Brain microvascular endothelial cell (primary cell): ENCODE data around the gene GID8.

ENCODE experiments used
- DNase-seq: peaks from one replicate; pipeline ENCODE4 v3.0.0-alpha.2; 2020
- H3K27ac ChIP-seq: fragments of 250-450 bp; sonication (Bioruptor Pico); 2 replicates; pipeline ENCODE4 v1.5.1; 2020; ENCODE audit warnings: mild to moderate bottlenecking, moderate library complexity
- H3K27me3 ChIP-seq: fragments of 250-450 bp; sonication (Bioruptor Pico); replicated peaks from 2 replicates; pipeline ENCODE4 v1.5.1; 2020; ENCODE audit warnings: mild to moderate bottlenecking
- H3K36me3 ChIP-seq: fragments of 250-450 bp; sonication (Bioruptor Pico); replicated peaks from 2 replicates; pipeline ENCODE4 v1.5.1; 2020; ENCODE audit warnings: mild to moderate bottlenecking
- H3K4me3 ChIP-seq: 2 replicates; pipeline ENCODE4 v1.5.1; 2011; ENCODE audit warnings: low read depth, mild to moderate bottlenecking, control low read depth, low read length, moderate library complexity
- in situ Hi-C: cut with HindIII; loops from 2 replicates; pipeline ENCODE4 v1.10.0; 2017; ENCODE audit warnings: low sequenced_read_pairs, low pct_ligation_motif_present
- TF ChIP-seq, protein P1 (sequence below): IDR thresholded peaks from 2 replicates; pipeline ENCODE4 v1.5.1; 2011; ENCODE audit warnings: low read depth, mild to moderate bottlenecking, moderate library complexity, low read length, control low read depth, inconsistent platforms; ENCODE audit errors: missing control alignments

GID8 gene

DNA sequence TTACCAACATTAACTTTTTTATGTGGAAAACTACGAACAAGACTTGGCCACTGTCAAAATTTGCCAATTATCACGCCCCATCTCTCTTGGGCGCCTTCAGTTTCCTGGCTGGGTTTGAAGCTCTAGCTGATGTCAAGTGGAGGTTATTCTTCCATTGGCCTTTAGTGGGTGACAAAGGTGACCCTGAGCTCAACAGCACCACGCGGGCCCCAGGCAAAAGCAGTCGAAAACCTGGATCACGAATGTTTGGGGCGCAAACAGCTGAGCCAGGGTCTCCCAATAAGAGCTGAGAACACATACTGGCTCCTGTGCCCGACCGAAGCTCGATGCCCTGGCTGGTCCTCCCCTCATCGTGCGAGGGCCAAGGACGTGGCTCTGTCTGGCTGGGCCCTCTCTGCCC is 41.4 kb downstream of the GID8 start:
- Histone ChIP-seq H3K27ac (no peak overlapping the region), H3K36me3 (no peaks in the 10 kb centered on the region), H3K4me3 (no peak overlapping the region), H3K27me3 (peaks cover 55% of the 10 kb centered on the region)
- in situ Hi-C loops, result no loop called here
- TF ChIP-seq, protein P1, sequence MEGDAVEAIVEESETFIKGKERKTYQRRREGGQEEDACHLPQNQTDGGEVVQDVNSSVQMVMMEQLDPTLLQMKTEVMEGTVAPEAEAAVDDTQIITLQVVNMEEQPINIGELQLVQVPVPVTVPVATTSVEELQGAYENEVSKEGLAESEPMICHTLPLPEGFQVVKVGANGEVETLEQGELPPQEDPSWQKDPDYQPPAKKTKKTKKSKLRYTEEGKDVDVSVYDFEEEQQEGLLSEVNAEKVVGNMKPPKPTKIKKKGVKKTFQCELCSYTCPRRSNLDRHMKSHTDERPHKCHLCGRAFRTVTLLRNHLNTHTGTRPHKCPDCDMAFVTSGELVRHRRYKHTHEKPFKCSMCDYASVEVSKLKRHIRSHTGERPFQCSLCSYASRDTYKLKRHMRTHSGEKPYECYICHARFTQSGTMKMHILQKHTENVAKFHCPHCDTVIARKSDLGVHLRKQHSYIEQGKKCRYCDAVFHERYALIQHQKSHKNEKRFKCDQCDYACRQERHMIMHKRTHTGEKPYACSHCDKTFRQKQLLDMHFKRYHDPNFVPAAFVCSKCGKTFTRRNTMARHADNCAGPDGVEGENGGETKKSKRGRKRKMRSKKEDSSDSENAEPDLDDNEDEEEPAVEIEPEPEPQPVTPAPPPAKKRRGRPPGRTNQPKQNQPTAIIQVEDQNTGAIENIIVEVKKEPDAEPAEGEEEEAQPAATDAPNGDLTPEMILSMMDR, result no peak
- DNase-seq, result no peak

DNA sequence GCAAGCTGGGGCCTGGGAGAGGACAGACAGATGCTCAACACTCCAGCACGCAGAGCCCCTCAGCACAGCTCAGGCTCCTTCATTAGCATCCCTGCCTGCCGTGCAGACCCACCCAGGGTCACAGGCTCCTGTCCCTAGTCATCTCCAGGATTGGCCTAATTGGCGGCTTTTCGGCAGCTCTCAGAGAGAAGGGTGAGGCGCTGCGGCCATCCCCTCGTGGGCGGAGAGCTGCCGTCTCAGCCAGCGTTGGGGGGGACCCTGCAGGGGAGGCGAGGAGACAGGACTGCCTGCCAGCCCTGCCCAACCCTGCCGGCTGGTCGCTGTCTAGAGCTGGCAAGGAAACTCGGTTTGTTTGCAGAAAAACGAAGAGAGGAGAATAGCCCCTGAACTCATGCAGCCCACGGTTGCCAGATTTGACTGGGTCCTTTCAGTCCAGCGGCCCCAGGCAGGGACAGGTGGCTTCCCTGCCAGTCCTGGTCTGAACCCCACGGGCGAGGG is 42.0 kb downstream of the GID8 start:
- Histone ChIP-seq H3K27me3 (peaks cover 51% of the 10 kb centered on the region), H3K36me3 (no peaks in the 10 kb centered on the region), H3K27ac (no peak overlapping the region), H3K4me3 (no peak overlapping the region)
- in situ Hi-C loops, result no loop called here
- TF ChIP-seq, protein P1, result no peak
- DNase-seq, result no peak

DNA sequence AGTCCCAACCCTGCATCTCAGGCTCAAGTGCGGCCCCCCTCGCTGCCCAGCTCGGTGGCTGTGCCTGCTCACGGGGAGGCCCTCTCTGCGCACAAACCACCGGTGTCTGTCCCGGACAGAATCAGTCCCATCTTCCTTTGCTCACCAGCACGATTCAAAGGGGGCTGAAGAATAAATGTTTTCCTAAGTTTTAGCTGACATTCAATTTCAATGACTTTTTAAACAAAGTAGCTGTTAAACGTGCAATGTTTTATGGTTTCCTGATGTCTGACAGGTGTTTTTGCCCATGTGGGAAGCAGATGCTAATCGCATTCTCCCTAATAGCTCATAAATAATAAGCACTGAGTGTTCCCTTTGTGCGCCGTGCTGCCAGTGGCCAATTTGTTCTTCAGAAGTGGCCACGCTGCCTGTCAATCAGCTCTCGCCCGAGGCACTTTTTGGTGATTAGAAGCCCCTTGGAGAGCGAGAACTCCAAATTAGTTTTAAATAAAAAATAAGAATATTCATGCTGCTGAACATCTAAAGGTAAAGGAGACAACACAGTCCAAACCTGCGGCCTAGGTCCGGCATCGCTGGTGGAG is 42.5 kb downstream of the GID8 start:
- Histone ChIP-seq H3K27ac (no peak overlapping the region), H3K4me3 (no peak overlapping the region), H3K27me3 (peaks cover 48% of the 10 kb centered on the region), H3K36me3 (no peaks in the 10 kb centered on the region)
- TF ChIP-seq, protein P1, result no peak
- in situ Hi-C loops, result no loop called here
- no peak for DNase-seq

DNA sequence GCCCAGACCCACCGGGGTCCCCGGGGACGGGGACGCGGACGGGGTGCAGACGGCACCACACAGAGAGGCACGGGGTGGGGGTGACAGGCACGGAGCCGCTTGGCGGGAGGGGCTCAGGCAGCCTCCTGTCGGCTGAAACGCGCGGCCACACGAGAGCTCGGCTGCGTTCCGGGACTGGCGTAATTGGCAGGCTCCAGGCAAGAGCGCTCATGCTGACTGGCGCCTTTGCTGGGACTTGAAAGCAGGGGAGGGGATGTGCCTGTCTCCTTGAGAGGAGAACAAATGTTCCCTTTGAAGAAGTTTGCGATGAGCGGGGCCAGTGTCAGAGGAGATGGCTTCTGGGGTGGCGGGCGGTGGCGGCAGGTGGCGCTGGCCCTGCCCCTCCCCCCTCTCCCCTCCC is 43.0 kb downstream of the GID8 start:
- TF ChIP-seq, protein P1, result no peak
- Histone ChIP-seq H3K4me3 (no peak overlapping the region), H3K27ac (no peak overlapping the region), H3K27me3 (peaks cover 49% of the 10 kb centered on the region), H3K36me3 (no peaks in the 10 kb centered on the region)
- no peak for DNase-seq
- in situ Hi-C loops, result no loop called here

DNA sequence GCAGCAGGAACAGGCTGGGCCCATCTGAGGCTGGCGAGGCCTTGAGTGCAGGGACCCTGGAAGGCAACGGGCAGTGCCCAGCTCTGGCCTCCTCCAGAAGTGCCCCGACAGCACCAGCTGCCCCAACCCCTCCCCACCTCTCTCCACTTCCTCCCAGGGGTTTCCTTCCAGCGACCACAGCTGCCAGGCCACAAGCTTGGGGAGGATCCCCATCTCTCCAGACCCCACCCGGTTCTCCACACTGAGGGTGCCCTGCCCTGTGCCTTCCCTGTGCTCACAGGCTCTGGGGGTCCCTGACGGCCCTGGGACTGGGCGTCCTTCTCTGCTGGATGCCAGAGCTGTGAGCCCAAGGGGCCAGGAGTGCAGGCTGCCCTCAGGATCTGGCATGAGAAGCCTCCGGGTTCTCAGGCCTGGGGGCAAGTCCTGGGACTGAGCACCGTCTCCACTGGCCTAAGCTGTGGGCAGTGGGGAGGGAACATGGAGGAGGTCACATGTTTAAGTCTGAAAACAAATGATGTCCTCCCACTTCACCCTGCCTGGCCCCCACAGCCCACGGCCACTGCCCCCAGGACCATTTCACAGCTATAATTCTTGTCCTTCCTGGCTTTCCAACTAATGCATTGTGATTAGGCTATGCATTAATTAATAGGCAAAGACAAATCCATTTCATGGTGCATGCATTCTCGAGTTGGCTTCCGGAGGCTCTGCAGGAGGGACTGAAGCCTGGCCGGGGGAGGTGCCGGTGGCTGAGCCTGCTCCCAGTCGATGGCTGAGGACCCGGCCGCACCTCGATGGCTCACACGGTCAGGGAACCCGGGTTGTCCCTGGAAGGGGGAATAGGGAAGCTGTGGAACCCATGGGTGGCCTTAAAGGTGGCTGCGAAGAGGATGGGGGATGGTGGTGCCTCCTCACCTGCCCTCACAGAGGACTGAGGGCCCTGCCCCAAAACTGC is 44.5 kb downstream of the GID8 start:
- in situ Hi-C loops, result no loop called here
- Histone ChIP-seq H3K27me3 (peaks cover 42% of the 10 kb centered on the region), H3K4me3 (no peak overlapping the region), H3K36me3 (no peaks in the 10 kb centered on the region), H3K27ac (no peak overlapping the region)
- DNase-seq, result no peak
- TF ChIP-seq, protein P1, result no peak
